DND-41 (cell line): ENCODE results near the gene GNA14.
"Not testable (repeated sequence)": the region's sequence is repeated elsewhere in the genome, so short reads cannot be mapped to it uniquely, and the experiment has no call there.

Experiments
- ATAC-seq: fragments of 200-7000 bp; cut with Tn5 transposase; 3 replicates; pipeline ENCODE4 v1.9.1; 2021; ENCODE audit warnings: low read depth; ENCODE audit not compliant: insufficient read depth
- DNase-seq: peaks from one replicate; pipeline ENCODE4 v3.0.0-alpha.2; 2020
- H2AFZ ChIP-seq: 2 replicates; pipeline ENCODE4 v1.6.0; 2012; ENCODE audit warnings: low read depth, low read length
- H3K27ac ChIP-seq: 2 replicates; pipeline ENCODE4 v1.5.1; 2012; ENCODE audit warnings: low read length, inconsistent platforms
- H3K27me3 ChIP-seq: fragments of 200-600 bp; sonication (generic); 2 replicates; pipeline ENCODE4 v1.6.0; 2012; ENCODE audit warnings: low read length, mild to moderate bottlenecking, inconsistent platforms; ENCODE audit not compliant: insufficient read depth, poor library complexity
- H3K36me3 ChIP-seq: 2 replicates; pipeline ENCODE4 v1.5.1; 2012; ENCODE audit warnings: low read length, inconsistent platforms; ENCODE audit not compliant: insufficient read depth
- H3K4me1 ChIP-seq: 2 replicates; pipeline ENCODE4 v1.5.1; 2012; ENCODE audit warnings: mild to moderate bottlenecking, low read length; ENCODE audit not compliant: insufficient read depth
- H3K4me2 ChIP-seq: 2 replicates; pipeline ENCODE4 v1.6.0; 2012; ENCODE audit warnings: mild to moderate bottlenecking, moderate library complexity, low read length, inconsistent platforms; ENCODE audit not compliant: insufficient read depth
- H3K4me3 ChIP-seq, 2 experiments: fragments of 200-600 bp in 1 of 2; shearing (Covaris generic) in 1 of 2; 2 replicates each; pipeline ENCODE4 v1.5.1; 2012 to 2016; ENCODE audit warnings: inconsistent platforms in 2 of 2, low read length in 2 of 2, mild to moderate bottlenecking in 2 of 2, low read depth in 1 of 2, moderate library complexity in 1 of 2
- H3K79me2 ChIP-seq: 2 replicates; pipeline ENCODE4 v1.6.0; 2012; ENCODE audit warnings: low read length, inconsistent platforms; ENCODE audit not compliant: insufficient read depth
- H3K9ac ChIP-seq: 2 replicates; pipeline ENCODE4 v1.6.0; 2012; ENCODE audit warnings: low read depth, mild to moderate bottlenecking, inconsistent platforms, low read length, moderate library complexity
- H3K9me3 ChIP-seq: 2 replicates; pipeline ENCODE4 v1.5.1; 2012; ENCODE audit warnings: low read length, moderate library complexity, mild to moderate bottlenecking, inconsistent platforms; ENCODE audit not compliant: insufficient read depth, severe bottlenecking
- H4K20me1 ChIP-seq: 2 replicates; pipeline ENCODE4 v1.6.0; 2012; ENCODE audit warnings: low read length; ENCODE audit not compliant: insufficient read depth
- CTCF ChIP-seq: IDR thresholded peaks from 2 replicates; pipeline ENCODE4 v1.5.1; 2012; ENCODE audit warnings: borderline replicate concordance, low read length, moderate library complexity, mild to moderate bottlenecking; ENCODE audit not compliant: poor library complexity, severe bottlenecking; ENCODE audit errors: extremely low read depth
- EZH2 ChIP-seq: IDR thresholded peaks from 3 replicates; pipeline ENCODE4 v1.6.1; 2012; ENCODE audit warnings: borderline replicate concordance, low read depth, mild to moderate bottlenecking, moderate library complexity, low read length, inconsistent platforms; ENCODE audit not compliant: severe bottlenecking

GNA14 gene

GRCh38 chr9:77449240-77450084 is 198.7 kb downstream of the GNA14 start:
- H3K27ac ChIP-seq = no peak overlapping the region
- no peaks in the 10 kb centered on the region for H3K36me3 ChIP-seq
- no peak overlapping the region for H3K9ac ChIP-seq
- TF ChIP-seq EZH2 (no peak), CTCF (no peak)
- H3K4me1 ChIP-seq = no peaks in the 10 kb centered on the region
- H3K9me3 ChIP-seq = no peaks in the 10 kb centered on the region
- ATAC-seq = no peak
- no peaks in the 10 kb centered on the region for H4K20me1 ChIP-seq
- H3K4me3 ChIP-seq = no peak overlapping the region
- DNase-seq = no peak
- H3K79me2 ChIP-seq = no peaks in the 10 kb centered on the region
- no peak overlapping the region for H3K4me2 ChIP-seq
- no peak overlapping the region for H2AFZ ChIP-seq
- H3K27me3 ChIP-seq = no peaks in the 10 kb centered on the region

DNA sequence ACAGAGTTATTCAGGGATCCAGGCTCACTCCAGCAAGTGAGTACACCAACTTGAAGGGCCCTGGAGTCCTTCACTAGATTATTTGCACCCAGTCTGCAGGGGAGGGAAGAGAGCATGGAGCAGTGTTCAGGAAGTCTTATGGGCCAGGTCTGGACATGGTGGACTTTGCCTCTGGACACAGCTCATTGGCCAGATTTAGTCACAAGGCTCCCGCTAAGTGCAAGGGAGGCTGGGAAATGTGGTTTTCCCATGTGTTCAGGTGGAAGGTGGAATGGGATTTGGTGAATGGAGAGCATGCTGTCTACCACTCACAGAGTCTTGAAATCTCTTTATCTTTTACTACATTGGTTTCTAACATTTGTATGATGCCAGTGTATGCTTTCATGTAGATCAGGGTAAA is 200.5 kb downstream of the GNA14 start:
- H3K9ac ChIP-seq = no peak overlapping the region
- TF ChIP-seq EZH2 = no peak
- TF ChIP-seq CTCF = no peak
- ATAC-seq = no peak

GRCh38 chr9:77442436-77442835 is 205.7 kb downstream of the GNA14 start:
- Histone ChIP-seq H3K79me2 (no peaks in the 10 kb centered on the region), H2AFZ (no peak overlapping the region), H3K9me3 (no peaks in the 10 kb centered on the region), H3K4me1 (no peaks in the 10 kb centered on the region), H3K27ac (no peak overlapping the region), H3K4me3 (no peak overlapping the region), H3K9ac (no peak overlapping the region), H3K27me3 (no peaks in the 10 kb centered on the region), H4K20me1 (no peaks in the 10 kb centered on the region), H3K36me3 (no peaks in the 10 kb centered on the region), H3K4me2 (no peak overlapping the region)
- ATAC-seq (no peak), DNase-seq (no peak)
- TF ChIP-seq EZH2 (no peak), CTCF (no peak)

More for the DNA sequence above, 200.5 kb downstream of the GNA14 start:
- Histone ChIP-seq H3K27me3 (no peaks in the 10 kb centered on the region), H4K20me1 (no peaks in the 10 kb centered on the region), H3K4me2 (no peak overlapping the region), H3K79me2 (no peaks in the 10 kb centered on the region), H3K4me3 (no peak overlapping the region), H3K27ac (no peak overlapping the region), H2AFZ (no peak overlapping the region), H3K9me3 (no peaks in the 10 kb centered on the region), H3K36me3 (no peaks in the 10 kb centered on the region), H3K4me1 (no peaks in the 10 kb centered on the region)
- DNase-seq = no peak

DNA sequence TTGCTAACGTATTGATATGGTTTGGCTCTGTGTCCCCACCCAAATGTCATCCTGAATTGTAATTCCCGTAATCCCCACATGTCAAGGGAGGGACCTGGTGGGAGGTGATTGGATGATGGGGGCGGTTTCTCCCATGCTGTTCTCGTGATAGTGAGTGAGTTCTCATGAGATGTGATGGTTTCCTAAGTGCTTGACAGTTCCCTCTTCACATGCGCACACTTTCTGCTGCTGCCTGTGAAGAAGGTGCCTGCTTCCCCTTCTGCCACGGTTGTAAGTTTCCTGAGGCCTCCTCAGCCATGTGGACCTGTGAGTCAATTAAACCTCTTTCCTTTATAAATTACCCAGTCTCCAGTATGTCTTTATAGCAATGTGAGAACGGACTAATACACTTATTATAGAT is 207.0 kb downstream of the GNA14 start:
- not testable (repeated sequence) for H3K4me3 ChIP-seq, ATAC-seq, H3K27ac ChIP-seq

More for the DNA sequence above, 207.0 kb downstream of the GNA14 start:
- H3K79me2 ChIP-seq, H3K4me2 ChIP-seq, H2AFZ ChIP-seq, H3K27me3 ChIP-seq, H3K9ac ChIP-seq, H3K9me3 ChIP-seq, H3K36me3 ChIP-seq, H4K20me1 ChIP-seq, H3K4me1 ChIP-seq, DNase-seq: not testable (repeated sequence)
